ENCODE results near the gene BICDL2.

Gene BICDL2

DNA sequence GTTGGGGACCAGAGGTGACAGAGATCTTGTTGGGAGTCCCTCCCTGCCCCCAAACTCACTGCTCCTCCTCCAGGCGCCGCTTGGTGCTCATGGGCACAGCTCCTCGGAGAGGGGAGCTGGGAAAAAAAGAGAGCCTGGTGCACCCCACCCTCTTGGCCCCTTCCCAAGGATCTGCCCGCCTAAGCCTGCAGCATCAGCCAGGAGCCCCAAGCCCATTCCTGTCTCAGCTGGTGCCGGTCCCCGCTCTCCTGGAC is 13.4 kb downstream of the BICDL2 start:
- TF ChIP-seq, protein P1, sequence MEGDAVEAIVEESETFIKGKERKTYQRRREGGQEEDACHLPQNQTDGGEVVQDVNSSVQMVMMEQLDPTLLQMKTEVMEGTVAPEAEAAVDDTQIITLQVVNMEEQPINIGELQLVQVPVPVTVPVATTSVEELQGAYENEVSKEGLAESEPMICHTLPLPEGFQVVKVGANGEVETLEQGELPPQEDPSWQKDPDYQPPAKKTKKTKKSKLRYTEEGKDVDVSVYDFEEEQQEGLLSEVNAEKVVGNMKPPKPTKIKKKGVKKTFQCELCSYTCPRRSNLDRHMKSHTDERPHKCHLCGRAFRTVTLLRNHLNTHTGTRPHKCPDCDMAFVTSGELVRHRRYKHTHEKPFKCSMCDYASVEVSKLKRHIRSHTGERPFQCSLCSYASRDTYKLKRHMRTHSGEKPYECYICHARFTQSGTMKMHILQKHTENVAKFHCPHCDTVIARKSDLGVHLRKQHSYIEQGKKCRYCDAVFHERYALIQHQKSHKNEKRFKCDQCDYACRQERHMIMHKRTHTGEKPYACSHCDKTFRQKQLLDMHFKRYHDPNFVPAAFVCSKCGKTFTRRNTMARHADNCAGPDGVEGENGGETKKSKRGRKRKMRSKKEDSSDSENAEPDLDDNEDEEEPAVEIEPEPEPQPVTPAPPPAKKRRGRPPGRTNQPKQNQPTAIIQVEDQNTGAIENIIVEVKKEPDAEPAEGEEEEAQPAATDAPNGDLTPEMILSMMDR (conservative IDR thresholded peaks at IDR 0.05) = no peak
- no peak for TF ChIP-seq ZFX (IDR thresholded peaks at IDR 0.05)
- peak overlapping the region; percentile 85 for H3K27ac ChIP-seq

DNA sequence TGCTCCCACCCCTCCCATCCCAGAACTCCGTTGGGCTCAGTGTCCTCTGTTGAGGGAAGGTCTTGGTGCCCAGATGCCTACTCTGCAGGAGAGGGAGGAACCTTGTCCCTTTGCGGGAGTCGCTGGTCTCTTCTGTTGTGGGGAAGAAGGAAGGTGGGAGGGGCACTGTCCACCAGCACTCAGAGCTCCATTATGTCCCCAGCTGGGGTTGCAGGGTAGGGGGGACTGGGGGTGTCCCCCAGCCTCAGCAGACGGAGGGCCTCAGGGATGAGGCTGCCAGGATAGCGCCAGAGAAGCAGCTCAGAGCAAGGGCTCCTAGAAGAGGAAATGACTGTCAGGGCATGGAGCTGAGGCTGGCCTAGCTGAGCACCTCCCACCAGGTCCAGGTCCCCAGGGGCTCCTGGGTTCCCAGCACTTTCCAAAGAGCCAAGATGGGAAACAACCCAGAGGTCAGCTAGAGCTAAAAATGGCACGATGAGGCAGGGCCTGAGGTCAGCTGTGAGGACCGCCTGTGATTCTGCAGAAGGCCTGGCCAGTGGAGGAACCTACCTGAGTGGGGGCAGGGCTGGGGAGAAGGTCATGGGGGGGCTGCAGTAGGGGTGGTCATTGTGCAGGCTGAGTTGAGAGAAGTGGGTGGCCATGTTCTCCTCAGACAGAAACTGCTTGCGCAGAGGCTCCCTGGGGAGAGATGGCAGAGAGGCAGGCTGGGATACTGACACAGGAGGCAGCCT is 13.9 kb downstream of the BICDL2 start:
- peak overlapping the region; percentile 85 for H3K27ac ChIP-seq
- TF ChIP-seq ZFX (IDR thresholded peaks at IDR 0.05) = no peak
- TF ChIP-seq, protein P1 (conservative IDR thresholded peaks at IDR 0.05) = no peak

GRCh38 chr16:3022208-3022683 is 14.5 kb downstream of the BICDL2 start:
- TF ChIP-seq, protein P1 (conservative IDR thresholded peaks at IDR 0.05) = no peak
- TF ChIP-seq ZFX (IDR thresholded peaks at IDR 0.05) = no peak
- H3K27ac ChIP-seq = peak overlapping the region; percentile 69; the same call in 1 of the 2 replicates

GRCh38 chr16:3021449-3022207 is 15.1 kb downstream of the BICDL2 start:
- TF ChIP-seq ZFX (IDR thresholded peaks at IDR 0.05) = no peak
- TF ChIP-seq, protein P1 (conservative IDR thresholded peaks at IDR 0.05) = peak; percentile 57
- H3K27ac ChIP-seq = peak overlapping the region; percentile 69

DNA sequence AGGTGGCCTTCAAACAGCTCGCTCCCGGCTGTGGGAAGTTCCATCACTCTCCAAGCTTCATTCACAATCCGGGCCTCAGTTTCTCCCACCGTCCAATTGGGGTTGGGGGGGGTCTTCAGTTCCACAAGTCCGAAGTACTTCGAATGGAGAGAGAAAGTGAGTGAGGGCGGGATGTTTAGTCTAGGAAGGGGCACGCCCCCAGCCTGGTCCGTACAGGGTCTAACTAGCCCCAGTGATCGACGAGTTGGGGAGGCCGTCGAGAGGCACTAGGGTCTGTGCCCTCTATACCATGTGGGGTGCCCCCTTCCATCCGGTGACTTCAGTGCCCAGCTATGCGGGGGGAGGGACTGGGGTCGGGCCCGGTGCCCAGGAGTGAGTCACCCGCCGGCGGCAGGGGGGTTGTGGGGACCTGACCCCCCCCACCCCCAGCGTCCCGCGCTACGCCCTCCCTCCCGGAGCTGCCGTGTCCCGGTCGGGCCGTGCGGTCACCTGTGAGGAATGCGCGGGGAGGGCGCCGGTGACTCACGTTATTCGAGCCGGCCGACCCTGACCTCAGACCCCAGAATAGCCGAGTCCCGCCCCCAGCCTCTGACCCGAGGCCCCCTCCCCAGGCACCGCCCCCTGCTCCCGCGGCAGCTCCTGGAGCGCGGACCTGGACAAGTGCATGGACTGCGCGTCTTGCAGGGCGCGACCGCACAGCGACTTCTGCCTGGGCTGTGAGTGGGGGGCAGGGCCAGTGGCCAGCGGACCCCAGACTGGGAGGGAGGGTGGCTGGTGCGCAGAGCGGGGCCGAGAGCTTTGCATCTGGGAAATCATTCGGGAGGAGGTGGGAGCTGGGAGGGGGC is 15.9 kb downstream of the BICDL2 start:
- peak overlapping the region; percentile 69 for H3K27ac ChIP-seq
- TF ChIP-seq, protein P1 (conservative IDR thresholded peaks at IDR 0.05) = no peak
- no peak for TF ChIP-seq ZFX (IDR thresholded peaks at IDR 0.05)

- TF ChIP-seq ZFX (IDR thresholded peaks at IDR 0.05) = no peak
- TF ChIP-seq, protein P1 (conservative IDR thresholded peaks at IDR 0.05) = no peak; the same call in 1 of the 2 replicates
- peak within 1 kb of the TSS; percentile 69 for H3K27ac ChIP-seq
These were observed 16.5 kb downstream of the BICDL2 start, which contains the start of gene TNFRSF12A for GRCh38 chr16:3020247-3020603. TSS of gene TNFRSF12A (plus strand) at chr16:3020368. CDS start at chr16:3020398, 30 bp downstream.

All from C4-2B (cell line).